GM23338 (cell line): ENCODE measurements around the gene CCDC71L.
"Not testable (repeated sequence)": the region's sequence is repeated elsewhere in the genome, so short reads cannot be mapped to it uniquely, and the experiment has no call there.

Experiments
- POLR2AphosphoS5 ChIP-seq: IDR thresholded peaks from 2 replicates; pipeline ENCODE4 v1.6.1; 2016; ENCODE audit warnings: antibody characterized with exemption, low read depth
- TF ChIP-seq, protein P1 (sequence below), 2 experiments: fragments of 200-600 bp in 1 of 2; sonication (generic) in 1 of 2; conservative IDR thresholded peaks; 2 replicates each; pipeline versions ENCODE4 v1.5.1 to v1.6.1; 2016 to 2017; ENCODE audit warnings: antibody characterized with exemption in 2 of 2, low read depth in 2 of 2, mild to moderate bottlenecking in 2 of 2, moderate library complexity in 1 of 2

DNA sequence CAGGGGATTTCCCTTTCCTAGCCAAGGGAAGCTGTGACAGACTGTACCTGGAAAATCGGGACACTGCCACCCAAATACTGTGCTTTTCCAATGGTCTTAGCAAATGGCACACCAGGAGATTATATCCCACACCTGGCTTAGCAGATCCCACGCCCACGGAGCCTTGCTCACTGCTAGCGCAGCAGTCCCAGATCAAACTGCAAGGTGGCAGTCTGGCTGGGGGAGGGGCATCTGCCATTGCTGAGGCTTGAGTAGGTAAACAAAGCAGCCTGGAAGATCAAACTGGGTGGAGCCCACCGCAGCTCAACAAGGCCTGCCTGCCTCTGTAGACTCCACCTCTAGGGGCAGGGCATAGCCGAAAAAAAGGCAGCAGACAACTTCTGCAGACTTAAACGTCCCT lies 48.6 kb upstream of the CCDC71L start:
- TF ChIP-seq POLR2AphosphoS5: not testable (repeated sequence)
- TF ChIP-seq, protein P1, sequence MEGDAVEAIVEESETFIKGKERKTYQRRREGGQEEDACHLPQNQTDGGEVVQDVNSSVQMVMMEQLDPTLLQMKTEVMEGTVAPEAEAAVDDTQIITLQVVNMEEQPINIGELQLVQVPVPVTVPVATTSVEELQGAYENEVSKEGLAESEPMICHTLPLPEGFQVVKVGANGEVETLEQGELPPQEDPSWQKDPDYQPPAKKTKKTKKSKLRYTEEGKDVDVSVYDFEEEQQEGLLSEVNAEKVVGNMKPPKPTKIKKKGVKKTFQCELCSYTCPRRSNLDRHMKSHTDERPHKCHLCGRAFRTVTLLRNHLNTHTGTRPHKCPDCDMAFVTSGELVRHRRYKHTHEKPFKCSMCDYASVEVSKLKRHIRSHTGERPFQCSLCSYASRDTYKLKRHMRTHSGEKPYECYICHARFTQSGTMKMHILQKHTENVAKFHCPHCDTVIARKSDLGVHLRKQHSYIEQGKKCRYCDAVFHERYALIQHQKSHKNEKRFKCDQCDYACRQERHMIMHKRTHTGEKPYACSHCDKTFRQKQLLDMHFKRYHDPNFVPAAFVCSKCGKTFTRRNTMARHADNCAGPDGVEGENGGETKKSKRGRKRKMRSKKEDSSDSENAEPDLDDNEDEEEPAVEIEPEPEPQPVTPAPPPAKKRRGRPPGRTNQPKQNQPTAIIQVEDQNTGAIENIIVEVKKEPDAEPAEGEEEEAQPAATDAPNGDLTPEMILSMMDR (conservative IDR thresholded peaks at IDR 0.05; ENCODE audit: low read depth in 2 of 2): not testable (repeated sequence)
